Measurements from ENCODE around the gene CLDN15.

Gene CLDN15

GRCh38 chr7:101218236-101219125 is 19.1 kb downstream of the CLDN15 start:
- H3K36me3 ChIP-seq (ENCODE audit: control insufficient read depth in 1 of 2, insufficient read depth in 2 of 2, low read length in 2 of 2) = peaks cover 5 to 18% of the 10 kb centered on the region in 2 donors
- peak overlapping the region; percentile 97 for H3K27ac ChIP-seq (ENCODE audit: low read length)
- H3K27me3 ChIP-seq (ENCODE audit: low read depth, low read length) = no peaks in the 10 kb centered on the region
- H3K4me3 ChIP-seq (ENCODE audit: low read depth in 1 of 2, low read length in 2 of 2) = peak overlapping the region; percentile 89 to 94
- peaks cover 0 to 33% of the 10 kb centered on the region in 2 donors for H3K4me1 ChIP-seq (ENCODE audit: control insufficient read depth in 1 of 2, insufficient read depth in 2 of 2, low read length in 2 of 2)
- H3K9me3 ChIP-seq (ENCODE audit: control insufficient read depth in 1 of 2, low read length in 2 of 2) = no peaks in the 10 kb centered on the region

- H3K27ac ChIP-seq (ENCODE audit: low read length) = peak within 1 kb of the TSS; percentile 97
- peaks cover 0 to 33% of the 10 kb centered on the region in 2 donors for H3K4me1 ChIP-seq (ENCODE audit: control insufficient read depth in 1 of 2, insufficient read depth in 2 of 2, low read length in 2 of 2)
- H3K27me3 ChIP-seq (ENCODE audit: low read depth, low read length) = no peaks in the 10 kb centered on the region
- H3K9me3 ChIP-seq (ENCODE audit: control insufficient read depth in 1 of 2, low read length in 2 of 2) = no peaks in the 10 kb centered on the region
- H3K4me3 ChIP-seq (ENCODE audit: low read depth in 1 of 2, low read length in 2 of 2) = peak within 1 kb of the TSS; percentile 89 to 94
- peaks cover 5 to 12% of the 10 kb centered on the region in 2 donors for H3K36me3 ChIP-seq (ENCODE audit: control insufficient read depth in 1 of 2, insufficient read depth in 2 of 2, low read length in 2 of 2)
Measured at GRCh38 chr7:101217388-101218235, 20.0 kb downstream of the CLDN15 start, which contains the start of the genes PLOD3 and ZNHIT1. PLOD3 (minus strand) TSS chr7:101217581; CDS start chr7:101217274, 307 bp downstream. ZNHIT1 (plus strand) TSS chr7:101218165; CDS start chr7:101218196, 31 bp downstream.

DNA sequence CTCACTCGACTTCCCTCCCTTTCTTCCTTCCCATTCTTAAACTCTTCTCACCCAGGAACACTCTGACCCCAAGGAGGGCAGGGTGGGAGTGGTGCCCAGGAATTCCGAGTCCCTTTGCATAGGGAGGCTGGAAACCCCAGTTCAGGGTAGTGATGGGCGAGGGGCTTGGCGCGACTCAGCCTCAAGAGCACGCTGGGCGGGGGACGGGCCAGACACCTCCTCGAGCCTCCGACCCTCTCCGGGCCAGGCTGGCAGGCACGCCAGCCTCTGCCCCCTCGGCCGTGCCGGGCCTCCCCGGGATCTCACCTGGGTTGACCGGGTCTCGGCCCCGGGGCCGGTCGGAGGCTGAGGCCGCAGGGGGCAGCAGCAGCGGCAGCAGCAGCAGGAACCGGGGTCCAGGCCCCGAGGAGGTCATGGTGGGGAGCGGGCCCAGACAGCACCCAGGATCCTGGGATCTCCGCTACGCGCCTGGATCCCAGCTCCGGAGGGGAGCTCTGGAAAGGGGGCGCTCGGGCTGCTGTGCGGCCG is 20.7 kb downstream of the CLDN15 start:
- H3K4me1 ChIP-seq (ENCODE audit: control insufficient read depth in 1 of 2, insufficient read depth in 2 of 2, low read length in 2 of 2) = peaks cover 0 to 33% of the 10 kb centered on the region in 2 donors
- H3K9me3 ChIP-seq (ENCODE audit: control insufficient read depth in 1 of 2, low read length in 2 of 2) = no peaks in the 10 kb centered on the region
- H3K27me3 ChIP-seq (ENCODE audit: low read depth, low read length) = no peaks in the 10 kb centered on the region
- H3K36me3 ChIP-seq (ENCODE audit: control insufficient read depth in 1 of 2, insufficient read depth in 2 of 2, low read length in 2 of 2) = peaks cover 5 to 18% of the 10 kb centered on the region in 2 donors
- H3K27ac ChIP-seq (ENCODE audit: low read length) = peak overlapping the region; percentile 68
- peak overlapping the region; percentile 89 to 94 for H3K4me3 ChIP-seq (ENCODE audit: low read depth in 1 of 2, low read length in 2 of 2)

DNA sequence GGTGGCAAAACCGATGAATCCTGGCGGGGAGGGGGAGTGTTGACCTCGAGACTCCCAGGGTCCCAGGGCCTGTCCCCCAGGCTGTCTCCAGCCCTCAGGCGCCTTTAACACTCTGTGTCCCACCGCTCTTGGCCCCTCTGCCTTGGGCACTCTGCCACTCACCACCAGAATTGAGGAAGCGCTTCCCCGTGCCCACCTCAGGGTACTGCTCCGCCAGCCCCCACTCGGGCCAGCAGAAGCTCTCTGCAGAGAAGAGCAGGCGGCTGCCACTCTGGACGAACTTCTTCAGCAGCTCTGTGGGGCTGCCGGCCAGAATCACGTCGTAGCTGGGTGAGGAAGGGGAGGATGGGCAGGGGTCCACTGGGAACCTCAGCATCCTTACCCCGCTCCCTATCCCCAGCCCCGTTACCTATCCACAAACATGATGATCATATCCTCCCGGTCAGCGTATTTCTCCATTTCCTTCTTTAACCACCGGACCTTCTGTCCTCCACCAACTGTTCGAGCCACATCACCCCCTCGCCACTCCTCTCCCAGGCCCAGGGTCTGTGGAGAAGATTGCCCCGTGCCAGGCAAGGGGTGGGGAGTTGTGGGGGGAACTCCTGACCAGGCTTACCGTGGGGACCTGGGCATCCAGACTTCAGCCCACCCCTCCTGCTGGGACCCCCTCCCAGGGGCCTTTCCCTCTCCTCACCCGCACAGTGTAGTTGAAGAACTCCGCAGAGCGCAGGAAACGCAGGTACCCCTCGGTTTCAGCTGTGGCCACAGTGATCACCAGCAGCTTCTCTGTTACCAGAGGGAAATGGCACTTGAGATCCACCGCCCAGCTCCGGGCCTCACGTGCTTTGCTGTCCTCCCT is 21.4 kb downstream of the CLDN15 start:
- peak overlapping the region; percentile 89 to 94 for H3K4me3 ChIP-seq (ENCODE audit: low read depth in 1 of 2, low read length in 2 of 2)
- peaks cover 5 to 25% of the 10 kb centered on the region in 2 donors for H3K36me3 ChIP-seq (ENCODE audit: control insufficient read depth in 1 of 2, insufficient read depth in 2 of 2, low read length in 2 of 2)
- H3K4me1 ChIP-seq (ENCODE audit: control insufficient read depth in 1 of 2, insufficient read depth in 2 of 2, low read length in 2 of 2) = peaks cover 0 to 33% of the 10 kb centered on the region in 2 donors
- peak overlapping the region; percentile 68 for H3K27ac ChIP-seq (ENCODE audit: low read length)
- H3K27me3 ChIP-seq (ENCODE audit: low read depth, low read length) = no peaks in the 10 kb centered on the region
- no peaks in the 10 kb centered on the region for H3K9me3 ChIP-seq (ENCODE audit: control insufficient read depth in 1 of 2, low read length in 2 of 2)

- Histone ChIP-seq H3K4me1 (ENCODE audit: control insufficient read depth in 1 of 2, insufficient read depth in 2 of 2, low read length in 2 of 2) (peaks cover 0 to 12% of the 10 kb centered on the region in 2 donors), H3K36me3 (ENCODE audit: control insufficient read depth in 1 of 2, insufficient read depth in 2 of 2, low read length in 2 of 2) (peaks cover 12 to 62% of the 10 kb centered on the region in 2 donors), H3K9me3 (ENCODE audit: control insufficient read depth in 1 of 2, low read length in 2 of 2) (no peaks in the 10 kb centered on the region), H3K4me3 (ENCODE audit: low read depth in 1 of 2, low read length in 2 of 2) (no peak overlapping the region), H3K27ac (ENCODE audit: low read length) (no peak overlapping the region), H3K27me3 (ENCODE audit: low read depth, low read length) (no peaks in the 10 kb centered on the region)
Measured at GRCh38 chr7:101212014-101212413, 25.6 kb downstream of the CLDN15 start.

DNA sequence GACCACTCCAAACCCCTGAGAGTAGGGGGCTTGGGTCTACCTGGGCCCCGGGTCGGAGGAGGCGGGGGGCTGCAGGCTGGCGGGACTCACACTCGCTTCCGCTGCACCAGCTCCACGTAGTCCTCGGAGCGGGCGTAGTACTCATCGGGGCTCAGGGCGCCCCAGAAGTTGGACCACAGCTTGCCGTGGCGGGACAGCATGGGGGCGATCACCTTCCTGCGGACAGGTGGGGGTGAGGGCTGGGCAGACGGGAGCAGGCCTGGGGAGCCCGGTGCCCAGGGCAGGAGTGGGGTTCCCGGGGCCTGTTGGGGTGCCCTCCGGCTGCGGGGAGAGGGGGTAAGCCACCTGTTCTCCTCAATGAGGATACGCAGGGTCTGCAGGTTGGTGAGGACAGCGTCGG is 26.1 kb downstream of the CLDN15 start:
- Histone ChIP-seq H3K36me3 (ENCODE audit: control insufficient read depth in 1 of 2, insufficient read depth in 2 of 2, low read length in 2 of 2) (peaks cover 12 to 65% of the 10 kb centered on the region in 2 donors), H3K9me3 (ENCODE audit: control insufficient read depth in 1 of 2, low read length in 2 of 2) (no peaks in the 10 kb centered on the region), H3K4me3 (ENCODE audit: low read depth in 1 of 2, low read length in 2 of 2) (no peak overlapping the region), H3K27me3 (ENCODE audit: low read depth, low read length) (no peaks in the 10 kb centered on the region), H3K4me1 (ENCODE audit: control insufficient read depth in 1 of 2, insufficient read depth in 2 of 2, low read length in 2 of 2) (peaks cover 0 to 9% of the 10 kb centered on the region in 2 donors), H3K27ac (ENCODE audit: low read length) (no peak overlapping the region)

- Histone ChIP-seq H3K36me3 (ENCODE audit: control insufficient read depth in 1 of 2, insufficient read depth in 2 of 2, low read length in 2 of 2) (peaks cover 12 to 70% of the 10 kb centered on the region in 2 donors), H3K4me1 (ENCODE audit: control insufficient read depth in 1 of 2, insufficient read depth in 2 of 2, low read length in 2 of 2) (no peaks in the 10 kb centered on the region), H3K27ac (ENCODE audit: low read length) (no peak overlapping the region), H3K27me3 (ENCODE audit: low read depth, low read length) (no peaks in the 10 kb centered on the region), H3K4me3 (ENCODE audit: low read depth in 1 of 2, low read length in 2 of 2) (no peak overlapping the region), H3K9me3 (ENCODE audit: control insufficient read depth in 1 of 2, low read length in 2 of 2) (no peaks in the 10 kb centered on the region)
Measured at GRCh38 chr7:101210143-101210542, 27.5 kb downstream of the CLDN15 start.

DNA sequence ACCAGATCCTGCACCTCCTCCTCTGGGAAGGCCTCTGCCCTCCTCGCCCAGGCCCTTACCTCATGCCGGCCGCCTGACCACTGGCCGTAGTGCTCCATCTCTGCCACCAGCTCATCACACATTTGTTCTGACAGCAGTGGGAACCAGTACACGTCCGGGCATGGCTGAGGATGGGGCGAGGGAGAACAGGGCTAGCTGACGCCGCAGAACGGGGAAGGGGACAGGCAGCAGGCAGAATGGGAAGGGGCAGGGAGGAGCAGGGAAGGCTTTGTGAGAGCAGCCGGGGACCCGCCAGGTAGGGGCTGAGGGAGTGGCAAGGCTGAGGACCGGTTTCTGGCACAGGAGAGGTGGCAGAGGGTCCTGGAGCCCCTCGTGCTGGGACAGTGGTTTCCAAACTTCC is 28.8 kb downstream of the CLDN15 start:
- no peak overlapping the region for H3K4me3 ChIP-seq (ENCODE audit: low read depth in 1 of 2, low read length in 2 of 2)
- H3K27me3 ChIP-seq (ENCODE audit: low read depth, low read length) = no peaks in the 10 kb centered on the region
- H3K4me1 ChIP-seq (ENCODE audit: control insufficient read depth in 1 of 2, insufficient read depth in 2 of 2, low read length in 2 of 2) = no peaks in the 10 kb centered on the region
- no peaks in the 10 kb centered on the region for H3K9me3 ChIP-seq (ENCODE audit: control insufficient read depth in 1 of 2, low read length in 2 of 2)
- peaks cover 7 to 65% of the 10 kb centered on the region in 2 donors for H3K36me3 ChIP-seq (ENCODE audit: control insufficient read depth in 1 of 2, insufficient read depth in 2 of 2, low read length in 2 of 2)
- H3K27ac ChIP-seq (ENCODE audit: low read length) = no peak overlapping the region

GRCh38 chr7:101207459-101207858 is 30.1 kb downstream of the CLDN15 start:
- Histone ChIP-seq H3K4me1 (ENCODE audit: control insufficient read depth in 1 of 2, insufficient read depth in 2 of 2, low read length in 2 of 2) (no peaks in the 10 kb centered on the region), H3K27ac (ENCODE audit: low read length) (no peak overlapping the region), H3K36me3 (ENCODE audit: control insufficient read depth in 1 of 2, insufficient read depth in 2 of 2, low read length in 2 of 2) (peaks cover 7 to 61% of the 10 kb centered on the region in 2 donors), H3K9me3 (ENCODE audit: control insufficient read depth in 1 of 2, low read length in 2 of 2) (no peaks in the 10 kb centered on the region), H3K4me3 (ENCODE audit: low read depth in 1 of 2, low read length in 2 of 2) (no peak overlapping the region), H3K27me3 (ENCODE audit: low read depth, low read length) (no peaks in the 10 kb centered on the region)

GRCh38 chr7:101206665-101207042 is 30.9 kb downstream of the CLDN15 start:
- H3K4me1 ChIP-seq (ENCODE audit: control insufficient read depth in 1 of 2, insufficient read depth in 2 of 2, low read length in 2 of 2) = peaks cover 0 to 8% of the 10 kb centered on the region in 2 donors

More at GRCh38 chr7:101206665-101207042, 30.9 kb downstream of the CLDN15 start:
- Histone ChIP-seq H3K27ac (ENCODE audit: low read length) (no peak overlapping the region), H3K36me3 (ENCODE audit: control insufficient read depth in 1 of 2, insufficient read depth in 2 of 2, low read length in 2 of 2) (peaks cover 7 to 53% of the 10 kb centered on the region in 2 donors), H3K4me3 (ENCODE audit: low read depth in 1 of 2, low read length in 2 of 2) (no peak overlapping the region), H3K9me3 (ENCODE audit: control insufficient read depth in 1 of 2, low read length in 2 of 2) (no peaks in the 10 kb centered on the region), H3K27me3 (ENCODE audit: low read depth, low read length) (peaks cover 5% of the 10 kb centered on the region)
